KMS-11 (cell line): ENCODE data around the gene GNS.

ENCODE experiments used
- H2AFZ ChIP-seq: fragments of 200-600 bp; sonication (generic); 2 replicates; pipeline ENCODE4 v1.6.1; 2016; ENCODE audit warnings: antibody characterized with exemption, mixed run types, low read depth
- H3K27ac ChIP-seq: fragments of 200-600 bp; sonication (generic); 2 replicates; pipeline ENCODE4 v1.6.1; 2016; ENCODE audit warnings: mild to moderate bottlenecking, mixed run types
- H3K27me3 ChIP-seq: fragments of 200-600 bp; sonication (generic); 2 replicates; pipeline ENCODE4 v1.6.1; 2017; ENCODE audit warnings: mild to moderate bottlenecking, low read depth, mixed run types, moderate library complexity; ENCODE audit not compliant: insufficient read depth
- H3K36me3 ChIP-seq: fragments of 200-600 bp; sonication (generic); 2 replicates; pipeline ENCODE4 v1.6.1; 2017; ENCODE audit warnings: mild to moderate bottlenecking, mixed run types; ENCODE audit not compliant: insufficient read depth
- H3K4me1 ChIP-seq: fragments of 200-600 bp; sonication (generic); 2 replicates; pipeline ENCODE4 v1.6.1; 2016; ENCODE audit warnings: mild to moderate bottlenecking, low read depth, mixed run types; ENCODE audit not compliant: poor library complexity, severe bottlenecking
- H3K4me2 ChIP-seq: fragments of 200-600 bp; sonication (generic); 2 replicates; pipeline ENCODE4 v1.7.0; 2016; ENCODE audit warnings: mild to moderate bottlenecking, mixed run types
- H3K4me3 ChIP-seq: fragments of 200-600 bp; sonication (generic); IDR thresholded peaks from 2 replicates; pipeline ENCODE4 v1.6.1; 2017; ENCODE audit warnings: low read depth, low read length, mixed read lengths; ENCODE audit not compliant: insufficient read depth
- H3K79me2 ChIP-seq: fragments of 200-600 bp; sonication (generic); 2 replicates; pipeline ENCODE4 v1.6.1; 2016; ENCODE audit warnings: low read depth, mixed run types; ENCODE audit not compliant: insufficient read depth
- H3K9ac ChIP-seq: fragments of 200-600 bp; sonication (generic); 2 replicates; pipeline ENCODE4 v1.6.1; 2016; ENCODE audit warnings: mild to moderate bottlenecking, mixed run types
- H4K20me1 ChIP-seq: fragments of 200-600 bp; sonication (generic); 2 replicates; pipeline ENCODE4 v1.6.1; 2016; ENCODE audit warnings: mild to moderate bottlenecking, mixed run types; ENCODE audit not compliant: insufficient read depth
- TF ChIP-seq, protein P1 (sequence below): fragments of 200-600 bp; sonication (generic); conservative IDR thresholded peaks from 2 replicates; pipeline ENCODE4 v1.6.1; 2017; ENCODE audit warnings: low read depth, mild to moderate bottlenecking, antibody characterized with exemption, low read length, moderate library complexity, mixed read lengths

Gene GNS

DNA sequence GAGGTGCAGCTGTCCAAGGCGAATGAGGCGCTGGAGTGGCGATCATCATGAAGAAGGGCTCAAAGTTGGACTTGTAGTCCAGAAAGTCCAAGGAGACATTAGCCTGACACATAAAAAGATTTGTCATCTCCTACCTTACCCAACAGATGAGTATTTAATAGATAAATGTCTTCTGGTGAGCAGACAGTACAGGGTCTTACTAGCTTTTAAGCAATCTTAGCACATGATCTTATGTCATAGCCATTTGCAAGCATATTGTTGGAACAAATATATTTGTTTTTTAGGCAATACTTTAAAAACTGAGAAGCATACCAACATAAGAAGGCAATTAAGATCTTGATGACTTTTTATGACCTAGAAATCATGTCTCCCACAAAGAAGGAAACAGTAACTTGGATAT is 16.0 kb downstream of the GNS start:
- TF ChIP-seq, protein P1, sequence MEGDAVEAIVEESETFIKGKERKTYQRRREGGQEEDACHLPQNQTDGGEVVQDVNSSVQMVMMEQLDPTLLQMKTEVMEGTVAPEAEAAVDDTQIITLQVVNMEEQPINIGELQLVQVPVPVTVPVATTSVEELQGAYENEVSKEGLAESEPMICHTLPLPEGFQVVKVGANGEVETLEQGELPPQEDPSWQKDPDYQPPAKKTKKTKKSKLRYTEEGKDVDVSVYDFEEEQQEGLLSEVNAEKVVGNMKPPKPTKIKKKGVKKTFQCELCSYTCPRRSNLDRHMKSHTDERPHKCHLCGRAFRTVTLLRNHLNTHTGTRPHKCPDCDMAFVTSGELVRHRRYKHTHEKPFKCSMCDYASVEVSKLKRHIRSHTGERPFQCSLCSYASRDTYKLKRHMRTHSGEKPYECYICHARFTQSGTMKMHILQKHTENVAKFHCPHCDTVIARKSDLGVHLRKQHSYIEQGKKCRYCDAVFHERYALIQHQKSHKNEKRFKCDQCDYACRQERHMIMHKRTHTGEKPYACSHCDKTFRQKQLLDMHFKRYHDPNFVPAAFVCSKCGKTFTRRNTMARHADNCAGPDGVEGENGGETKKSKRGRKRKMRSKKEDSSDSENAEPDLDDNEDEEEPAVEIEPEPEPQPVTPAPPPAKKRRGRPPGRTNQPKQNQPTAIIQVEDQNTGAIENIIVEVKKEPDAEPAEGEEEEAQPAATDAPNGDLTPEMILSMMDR: no peak
- Histone ChIP-seq H3K4me1 (peaks cover 1% of the 10 kb centered on the region), H3K4me2 (no peak overlapping the region), H3K27ac (no peak overlapping the region), H3K27me3 (no peaks in the 10 kb centered on the region), H3K79me2 (no peaks in the 10 kb centered on the region), H3K9ac (no peak overlapping the region), H3K36me3 (no peaks in the 10 kb centered on the region), H2AFZ (no peak overlapping the region), H3K4me3 (no peak overlapping the region), H4K20me1 (no peaks in the 10 kb centered on the region)

DNA sequence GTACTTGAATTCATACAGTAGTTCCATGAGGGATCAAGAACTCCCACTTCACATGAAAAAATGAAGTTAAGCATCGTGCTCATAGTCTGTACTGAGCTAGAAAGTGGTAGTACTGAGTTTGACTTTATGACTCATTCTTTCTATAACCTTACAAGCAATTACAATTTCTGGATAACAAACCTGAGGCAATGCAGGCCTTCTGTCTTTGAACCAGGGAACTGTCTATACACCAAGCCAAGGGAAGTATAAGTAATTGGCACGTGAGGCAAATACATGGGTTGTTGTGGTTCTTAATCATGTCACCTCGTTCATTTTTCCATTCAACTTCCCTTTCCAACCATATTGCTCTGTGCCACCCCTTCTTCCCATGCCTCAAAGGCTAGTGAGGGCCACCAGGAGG is 16.8 kb downstream of the GNS start:
- Histone ChIP-seq H2AFZ (no peak overlapping the region), H4K20me1 (no peaks in the 10 kb centered on the region), H3K27ac (no peak overlapping the region), H3K4me3 (no peak overlapping the region), H3K4me2 (no peak overlapping the region), H3K36me3 (no peaks in the 10 kb centered on the region), H3K4me1 (peaks cover 9% of the 10 kb centered on the region), H3K27me3 (no peaks in the 10 kb centered on the region), H3K79me2 (no peaks in the 10 kb centered on the region), H3K9ac (no peak overlapping the region)
- TF ChIP-seq, protein P1: no peak

DNA sequence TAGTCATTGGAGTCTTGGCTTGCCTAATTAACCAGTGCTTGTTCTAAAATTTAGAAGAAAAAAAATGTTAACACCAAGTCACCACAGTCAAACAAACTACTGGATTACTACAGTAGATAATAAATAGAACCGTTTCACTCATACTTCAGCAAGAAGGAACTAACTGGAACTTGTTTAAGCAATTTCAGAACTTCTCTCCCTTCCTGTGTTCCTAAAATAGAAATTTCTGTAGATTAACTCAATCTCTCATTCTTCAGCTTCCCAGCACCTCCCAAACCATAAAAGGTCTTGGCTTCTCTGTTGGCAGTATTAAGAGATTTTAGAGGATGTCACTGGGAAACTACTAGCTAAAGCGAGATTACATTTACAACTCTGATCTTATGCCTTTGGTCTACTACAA is 18.6 kb downstream of the GNS start:
- H3K4me1 ChIP-seq: peaks cover 27% of the 10 kb centered on the region
- no peaks in the 10 kb centered on the region for H3K36me3 ChIP-seq
- H3K4me2 ChIP-seq: no peak overlapping the region

DNA sequence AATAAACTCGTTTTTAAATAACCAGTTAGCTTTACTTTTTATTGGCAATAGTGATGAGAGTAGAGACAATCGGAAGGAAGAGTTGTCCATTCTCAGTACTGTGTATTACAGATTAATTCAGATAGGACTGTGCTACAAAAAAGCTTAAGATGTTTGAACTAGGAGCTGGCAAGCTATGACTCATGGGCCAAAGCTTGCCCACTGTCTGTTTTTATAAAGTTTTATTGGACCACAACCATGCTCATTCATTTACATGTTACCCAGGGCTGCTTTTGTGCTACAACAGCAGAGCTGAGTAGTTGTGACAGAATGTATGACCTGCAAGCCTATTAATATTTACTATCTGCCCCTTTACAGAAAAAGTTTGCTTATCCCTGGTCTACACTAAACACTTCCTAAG is 19.4 kb downstream of the GNS start:
- Histone ChIP-seq H3K79me2 (no peaks in the 10 kb centered on the region), H3K27me3 (no peaks in the 10 kb centered on the region), H4K20me1 (no peaks in the 10 kb centered on the region), H3K4me1 (peaks cover 30% of the 10 kb centered on the region), H2AFZ (no peak overlapping the region), H3K9ac (no peak overlapping the region), H3K4me3 (no peak overlapping the region), H3K36me3 (no peaks in the 10 kb centered on the region), H3K27ac (no peak overlapping the region), H3K4me2 (no peak overlapping the region)
- TF ChIP-seq, protein P1: no peak

More for the DNA sequence above, 18.6 kb downstream of the GNS start:
- TF ChIP-seq, protein P1: no peak
- H2AFZ ChIP-seq: no peak overlapping the region
- no peaks in the 10 kb centered on the region for H3K27me3 ChIP-seq
- H3K9ac ChIP-seq: no peak overlapping the region
- H3K27ac ChIP-seq: no peak overlapping the region
- H4K20me1 ChIP-seq: no peaks in the 10 kb centered on the region
- H3K4me3 ChIP-seq: no peak overlapping the region
- no peaks in the 10 kb centered on the region for H3K79me2 ChIP-seq
